Duodenal mucosa (tissue), 2 donors: ENCODE data around the gene PROKR1.

ENCODE experiments used
- H3K27ac ChIP-seq: one replicate; pipeline ENCODE4 v1.7.0; 2013; ENCODE audit warnings: low read depth, low read length
- H3K27me3 ChIP-seq, 2 donors: one replicate each; pipeline ENCODE4 v1.7.0; 2013; ENCODE audit warnings: low read length in 2 of 2, control low read depth in 1 of 2; ENCODE audit not compliant: insufficient read depth in 2 of 2, control insufficient read depth in 1 of 2
- H3K36me3 ChIP-seq, 2 donors: one replicate each; pipeline ENCODE4 v1.7.0; 2013; ENCODE audit warnings: low read length in 2 of 2, control low read depth in 1 of 2; ENCODE audit not compliant: insufficient read depth in 2 of 2, control insufficient read depth in 1 of 2
- H3K4me1 ChIP-seq, 2 donors: one replicate each; pipeline ENCODE4 v1.7.0; 2013; ENCODE audit warnings: low read length in 2 of 2, control low read depth in 1 of 2; ENCODE audit not compliant: insufficient read depth in 2 of 2, control insufficient read depth in 1 of 2
- H3K4me3 ChIP-seq, 2 donors: one replicate each; pipeline ENCODE4 v1.7.0; 2013; ENCODE audit warnings: low read length in 2 of 2, low read depth in 1 of 2
- H3K9ac ChIP-seq, 2 donors: one replicate each; pipeline ENCODE4 v1.7.0; 2013; ENCODE audit warnings: low read length in 2 of 2, low read depth in 1 of 2
- H3K9me3 ChIP-seq, 2 donors: one replicate each; pipeline ENCODE4 v1.7.0; 2013; ENCODE audit warnings: low read length in 2 of 2, control low read depth in 1 of 2; ENCODE audit not compliant: control insufficient read depth in 1 of 2

PROKR1 gene

DNA sequence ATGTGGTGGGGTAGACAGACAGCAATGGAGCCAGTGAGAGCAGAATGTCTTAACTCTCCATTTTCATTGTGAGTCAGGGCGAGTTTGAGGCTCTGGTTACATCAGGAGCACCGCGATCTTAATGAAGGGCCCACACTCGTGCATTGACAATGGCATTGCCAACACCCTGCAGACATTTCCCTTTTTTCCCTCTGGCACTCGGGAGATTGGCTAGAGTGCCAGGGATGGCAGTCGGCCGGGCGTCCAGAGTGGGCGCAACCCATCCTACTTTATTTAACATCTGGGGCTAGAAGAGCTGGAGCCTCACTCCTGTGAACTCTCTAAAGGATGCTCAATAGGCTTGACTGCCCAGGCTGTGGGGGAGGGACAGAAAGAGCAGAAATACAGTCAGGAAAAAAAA is 9.7 kb downstream of the PROKR1 start:
- H3K4me3 ChIP-seq = no peak overlapping the region
- no peak overlapping the region for H3K27ac ChIP-seq
- H3K27me3 ChIP-seq = peaks cover 2 to 9% of the 10 kb centered on the region in 2 donors
- peaks cover 0 to 9% of the 10 kb centered on the region in 2 donors for H3K4me1 ChIP-seq
- H3K36me3 ChIP-seq = no peaks in the 10 kb centered on the region
- no peaks in the 10 kb centered on the region for H3K9me3 ChIP-seq
- no peak overlapping the region for H3K9ac ChIP-seq

DNA sequence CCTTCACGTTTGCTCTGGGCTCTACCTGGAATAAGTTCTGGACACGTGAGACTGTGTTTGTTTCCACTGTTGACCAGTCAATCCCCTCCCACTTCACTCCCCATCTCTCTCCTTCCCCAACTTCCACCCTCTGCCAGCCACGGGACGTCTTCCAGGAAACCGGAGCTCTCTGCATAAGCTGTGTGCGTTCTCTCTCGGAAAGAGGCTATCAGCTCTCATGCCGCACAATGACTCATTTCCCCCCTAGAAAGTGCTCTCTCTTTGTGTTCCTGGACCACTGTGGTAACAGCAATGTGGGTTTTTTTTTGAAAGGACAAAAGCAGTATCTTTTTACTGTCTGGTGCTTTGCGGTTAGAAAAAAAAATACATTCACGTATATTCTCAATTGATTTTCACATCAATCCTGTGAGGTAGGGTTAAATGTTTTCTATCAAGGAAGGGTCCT is 10.2 kb downstream of the PROKR1 start:
- no peaks in the 10 kb centered on the region for H3K36me3 ChIP-seq
- no peak overlapping the region for H3K27ac ChIP-seq
- H3K4me3 ChIP-seq = no peak overlapping the region
- peaks cover 4 to 6% of the 10 kb centered on the region in 2 donors for H3K27me3 ChIP-seq
- no peak overlapping the region for H3K9ac ChIP-seq
- peaks cover 0 to 9% of the 10 kb centered on the region in 2 donors for H3K4me1 ChIP-seq
- H3K9me3 ChIP-seq = no peaks in the 10 kb centered on the region

DNA sequence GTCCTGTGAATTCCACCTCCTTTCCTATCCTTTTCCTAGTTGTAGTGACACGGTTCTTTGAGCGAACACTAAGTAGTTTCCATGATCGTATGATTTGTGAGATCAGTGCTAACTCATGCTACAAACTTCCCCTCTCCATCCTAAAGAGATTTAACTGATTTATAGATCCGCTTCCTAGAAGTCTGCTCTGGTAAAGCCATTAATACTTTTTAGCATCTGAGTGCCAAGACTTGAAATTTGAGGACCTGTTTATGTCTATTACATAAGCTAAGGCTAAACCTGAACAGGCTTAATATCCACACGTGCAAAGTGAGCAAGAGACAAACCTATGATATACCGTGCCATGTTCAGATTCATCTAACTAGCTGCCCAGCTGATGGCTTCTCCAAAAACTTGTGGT is 14.9 kb downstream of the PROKR1 start:
- Histone ChIP-seq H3K27ac (no peak overlapping the region), H3K9me3 (no peaks in the 10 kb centered on the region), H3K4me3 (no peak overlapping the region), H3K27me3 (peaks cover 3 to 6% of the 10 kb centered on the region in 2 donors), H3K4me1 (peaks cover 0 to 9% of the 10 kb centered on the region in 2 donors), H3K36me3 (no peaks in the 10 kb centered on the region), H3K9ac (no peak overlapping the region)

DNA sequence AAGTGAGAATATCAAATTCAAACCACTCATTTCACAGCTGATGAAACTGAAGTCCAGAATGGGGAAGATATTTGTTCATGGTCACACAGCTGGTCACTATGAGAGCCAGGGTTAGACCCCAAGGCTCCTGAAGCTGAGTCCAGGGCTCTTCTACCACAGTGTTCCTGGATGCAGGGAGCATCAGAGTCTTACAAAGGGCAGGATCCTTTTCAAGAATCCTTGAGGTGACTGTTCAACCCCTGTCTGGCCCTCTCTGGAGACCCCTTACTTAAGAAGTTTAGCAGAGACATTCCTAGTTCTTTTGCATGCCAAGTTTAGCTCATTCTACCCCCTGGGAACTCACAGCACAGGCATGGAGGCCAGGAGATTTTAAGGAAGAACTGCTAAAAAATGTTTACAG is 15.7 kb downstream of the PROKR1 start:
- no peak overlapping the region for H3K9ac ChIP-seq
- no peaks in the 10 kb centered on the region for H3K36me3 ChIP-seq
- H3K9me3 ChIP-seq = no peaks in the 10 kb centered on the region
- H3K4me1 ChIP-seq = peaks cover 0 to 1% of the 10 kb centered on the region in 2 donors
- H3K27me3 ChIP-seq = peaks cover 3 to 6% of the 10 kb centered on the region in 2 donors
- H3K27ac ChIP-seq = no peak overlapping the region
- H3K4me3 ChIP-seq = no peak overlapping the region

DNA sequence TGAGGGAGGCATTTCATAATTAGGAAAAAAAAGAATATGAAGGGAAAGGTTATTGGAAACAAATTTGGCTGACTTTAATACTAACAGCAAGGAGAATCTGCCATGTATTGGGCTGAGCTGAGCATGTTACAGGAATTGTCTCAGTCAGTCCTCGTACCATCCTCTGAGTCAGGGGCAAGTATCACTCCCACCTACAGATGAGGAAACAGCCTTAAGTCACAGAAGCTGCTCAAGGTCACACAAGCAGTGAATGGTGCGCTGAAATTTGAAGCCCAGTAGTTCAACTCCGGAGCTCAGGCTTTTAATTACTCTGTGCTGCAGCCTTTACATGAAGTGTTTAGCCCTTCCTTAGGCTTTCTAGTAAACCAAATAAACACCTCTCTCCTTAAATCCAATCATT is 17.3 kb downstream of the PROKR1 start:
- Histone ChIP-seq H3K27me3 (peaks cover 0 to 6% of the 10 kb centered on the region in 2 donors), H3K9me3 (no peaks in the 10 kb centered on the region), H3K9ac (no peak overlapping the region), H3K4me1 (no peaks in the 10 kb centered on the region), H3K27ac (no peak overlapping the region), H3K4me3 (no peak overlapping the region), H3K36me3 (no peaks in the 10 kb centered on the region)

DNA sequence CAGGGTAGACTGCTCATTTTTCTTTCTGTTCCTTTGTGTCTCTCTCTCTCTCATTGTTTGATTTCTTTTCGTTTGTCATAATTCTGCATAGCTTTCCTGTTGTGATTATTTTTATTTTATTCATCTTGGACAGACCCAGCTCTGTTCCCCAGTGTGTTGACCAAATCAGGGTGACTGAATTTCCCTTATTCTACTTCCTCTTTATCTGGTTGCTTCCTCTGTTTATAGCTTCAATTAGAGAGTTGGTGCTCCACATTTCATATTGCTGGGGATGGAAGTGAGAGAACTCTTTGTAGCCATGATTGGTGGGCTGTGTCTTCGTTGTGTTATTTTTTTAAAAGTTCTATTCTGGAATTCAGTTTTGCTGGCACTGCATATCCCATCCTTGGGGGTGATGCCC is 19.1 kb downstream of the PROKR1 start:
- no peak overlapping the region for H3K9ac ChIP-seq
- no peaks in the 10 kb centered on the region for H3K9me3 ChIP-seq
- no peaks in the 10 kb centered on the region for H3K36me3 ChIP-seq
- H3K4me3 ChIP-seq = no peak overlapping the region
- no peaks in the 10 kb centered on the region for H3K4me1 ChIP-seq
- no peak overlapping the region for H3K27ac ChIP-seq
- H3K27me3 ChIP-seq = peaks cover 0 to 6% of the 10 kb centered on the region in 2 donors

DNA sequence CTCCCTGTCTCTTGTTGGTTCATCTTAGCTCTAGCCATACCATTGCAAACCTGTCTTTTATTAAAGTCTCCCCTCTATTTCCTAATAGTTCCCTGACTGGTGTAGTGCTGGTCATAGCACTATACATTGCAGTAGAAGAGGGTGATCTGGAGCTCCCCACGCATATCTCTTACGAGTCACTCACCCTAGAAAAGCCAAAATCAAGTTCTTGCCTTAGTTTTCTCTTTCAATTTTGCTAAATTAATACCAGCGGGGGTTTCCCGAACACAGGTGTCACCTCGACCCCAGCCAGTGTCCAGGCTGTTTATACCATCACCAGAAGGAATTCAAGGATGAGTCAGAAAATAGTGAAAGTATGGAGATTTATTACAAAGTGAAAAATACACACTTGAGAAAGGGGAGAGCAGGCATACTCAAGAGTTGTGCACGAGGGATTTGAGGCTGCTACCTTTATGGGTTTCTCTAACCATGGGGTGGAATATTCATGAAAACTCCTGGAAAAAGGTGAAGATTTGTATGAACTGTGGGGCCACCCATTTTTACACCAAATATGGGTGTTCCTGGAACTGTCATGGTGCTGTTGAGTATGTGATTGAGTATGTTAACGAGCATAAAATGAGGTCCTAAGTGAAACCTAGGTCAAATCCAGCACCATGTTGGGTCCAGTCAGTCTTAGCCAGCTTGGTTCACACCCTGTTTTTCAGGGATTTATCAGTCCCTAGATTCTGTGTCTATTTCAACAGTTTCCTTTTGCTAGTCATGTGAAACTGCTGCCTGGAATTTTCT is 20.2 kb downstream of the PROKR1 start:
- Histone ChIP-seq H3K27me3 (no peaks in the 10 kb centered on the region), H3K4me1 (no peaks in the 10 kb centered on the region), H3K36me3 (no peaks in the 10 kb centered on the region), H3K9me3 (no peaks in the 10 kb centered on the region), H3K27ac (no peak overlapping the region), H3K4me3 (no peak overlapping the region), H3K9ac (no peak overlapping the region)

DNA sequence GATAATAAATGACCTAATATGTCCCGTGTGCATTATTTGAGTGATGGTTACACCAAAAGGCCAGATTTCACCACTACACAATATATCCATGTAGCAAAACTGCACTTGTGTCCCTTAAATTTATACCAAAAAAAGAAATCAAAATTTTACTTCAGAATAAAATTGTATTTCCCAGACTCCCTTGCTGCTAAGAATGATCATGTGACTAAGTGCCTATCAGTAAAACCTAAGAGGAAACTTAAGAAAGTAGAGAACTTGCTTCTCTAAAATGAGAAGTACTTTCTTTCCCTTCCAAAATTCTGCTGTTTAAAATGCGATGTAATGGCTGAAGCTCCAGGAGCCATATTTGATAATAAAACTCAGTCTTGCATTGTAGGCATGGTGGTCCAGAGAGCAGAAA is 24.0 kb downstream of the PROKR1 start:
- Histone ChIP-seq H3K9ac (no peak overlapping the region), H3K4me3 (no peak overlapping the region), H3K9me3 (no peaks in the 10 kb centered on the region), H3K36me3 (no peaks in the 10 kb centered on the region), H3K27ac (no peak overlapping the region), H3K4me1 (no peaks in the 10 kb centered on the region), H3K27me3 (no peaks in the 10 kb centered on the region)

DNA sequence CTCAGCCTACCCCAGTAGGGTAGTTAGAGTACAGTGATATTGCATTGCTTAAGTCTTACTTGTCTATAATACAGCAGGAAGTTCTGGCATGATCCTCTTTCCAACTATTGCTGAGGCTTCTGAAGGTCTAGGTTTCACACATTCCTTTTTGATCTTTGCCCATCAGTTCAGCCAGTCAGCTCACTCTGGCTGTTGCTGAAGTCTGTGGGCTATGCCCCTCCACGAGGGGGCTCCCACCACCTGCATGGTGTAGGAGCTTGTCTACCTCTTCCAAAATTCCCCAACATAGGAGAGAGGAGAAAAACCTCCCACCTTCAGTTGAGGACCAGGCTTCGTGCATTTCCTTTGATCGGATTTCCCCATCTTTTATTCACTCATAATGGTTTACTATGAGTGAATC is 26.3 kb downstream of the PROKR1 start:
- H3K9ac ChIP-seq = no peak overlapping the region
- no peaks in the 10 kb centered on the region for H3K9me3 ChIP-seq
- no peak overlapping the region for H3K27ac ChIP-seq
- no peak overlapping the region for H3K4me3 ChIP-seq
- H3K36me3 ChIP-seq = no peaks in the 10 kb centered on the region
- H3K27me3 ChIP-seq = no peaks in the 10 kb centered on the region
- H3K4me1 ChIP-seq = no peaks in the 10 kb centered on the region

DNA sequence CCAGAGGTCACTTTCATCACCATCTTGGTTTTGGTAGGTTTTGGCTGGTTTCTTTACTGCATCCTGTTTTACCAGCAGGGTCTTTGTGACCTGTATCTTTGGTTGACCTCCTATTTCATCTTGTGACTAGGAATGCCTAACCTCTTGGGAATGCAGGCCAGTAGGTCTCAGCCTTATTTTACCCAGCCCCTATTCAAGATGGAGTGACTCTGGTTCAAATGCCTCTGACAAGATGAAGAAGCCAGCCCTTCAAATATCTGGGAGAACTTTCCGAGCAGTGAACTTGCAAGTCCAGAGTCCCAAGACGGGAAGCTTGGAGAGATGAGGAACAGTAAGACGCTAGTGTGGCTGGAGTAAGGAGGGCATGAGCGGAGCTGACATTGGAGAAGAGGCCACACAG is 28.6 kb downstream of the PROKR1 start:
- no peak overlapping the region for H3K27ac ChIP-seq
- no peaks in the 10 kb centered on the region for H3K27me3 ChIP-seq
- H3K4me1 ChIP-seq = no peaks in the 10 kb centered on the region
- peaks cover 0 to 3% of the 10 kb centered on the region in 2 donors for H3K9me3 ChIP-seq
- no peaks in the 10 kb centered on the region for H3K36me3 ChIP-seq
- no peak overlapping the region for H3K4me3 ChIP-seq
- no peak overlapping the region for H3K9ac ChIP-seq
